GM19240 (cell line): ENCODE results near the gene AKR1D1.
"Not testable (repeated sequence)": the region's sequence is repeated elsewhere in the genome, so short reads cannot be mapped to it uniquely, and the experiment has no call there.

ENCODE experiments used
- DNase-seq: peaks from one replicate; pipeline ENCODE4 v3.0.0; 2011; ENCODE audit warnings: low spot score; ENCODE audit not compliant: insufficient read length

Gene AKR1D1, protein sequence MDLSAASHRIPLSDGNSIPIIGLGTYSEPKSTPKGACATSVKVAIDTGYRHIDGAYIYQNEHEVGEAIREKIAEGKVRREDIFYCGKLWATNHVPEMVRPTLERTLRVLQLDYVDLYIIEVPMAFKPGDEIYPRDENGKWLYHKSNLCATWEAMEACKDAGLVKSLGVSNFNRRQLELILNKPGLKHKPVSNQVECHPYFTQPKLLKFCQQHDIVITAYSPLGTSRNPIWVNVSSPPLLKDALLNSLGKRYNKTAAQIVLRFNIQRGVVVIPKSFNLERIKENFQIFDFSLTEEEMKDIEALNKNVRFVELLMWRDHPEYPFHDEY

DNA sequence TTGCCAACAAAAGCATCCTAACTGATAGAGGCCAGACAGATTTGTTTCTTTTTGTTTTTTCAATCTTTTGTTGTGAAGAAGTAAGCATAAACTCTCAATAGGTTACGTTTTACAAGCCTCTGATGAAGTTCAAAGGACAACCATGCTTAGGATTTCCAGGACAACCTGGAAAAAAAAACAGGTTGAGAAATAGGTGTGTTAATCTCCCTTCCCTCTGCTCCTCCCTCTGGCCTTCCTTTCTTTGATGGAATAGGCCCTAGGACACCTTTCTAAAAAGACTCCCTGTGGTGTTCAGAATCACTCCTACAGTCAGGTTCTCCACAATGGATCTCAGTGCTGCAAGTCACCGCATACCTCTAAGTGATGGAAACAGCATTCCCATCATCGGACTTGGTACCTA is at the start of gene AKR1D1:
Gene AKR1D1 (plus strand): TSS at position 264 of the 400 bp plus-strand sequence. CDS start 60 bp downstream, at position 324.
- DNase-seq = no peak

DNA sequence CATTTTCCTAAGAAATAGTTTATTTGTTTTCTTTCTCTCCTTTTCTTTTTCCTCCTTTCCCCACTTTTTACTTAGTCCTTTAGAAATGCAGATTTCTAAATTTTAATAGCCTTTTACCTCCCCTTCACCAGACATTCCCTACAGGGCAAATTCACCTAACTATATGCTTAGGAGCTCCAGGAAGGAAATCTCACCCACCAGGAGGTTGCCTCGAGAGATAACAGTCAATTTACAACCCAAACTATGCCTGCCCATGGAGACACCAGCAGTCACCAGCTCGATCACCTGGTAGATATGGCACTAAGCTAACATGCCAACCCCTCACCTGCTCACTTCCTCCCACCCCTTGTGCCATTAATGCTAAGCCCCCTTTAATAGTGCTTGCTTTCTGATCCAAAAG is 49.2 kb upstream of the AKR1D1 start:
- no peak for DNase-seq

DNA sequence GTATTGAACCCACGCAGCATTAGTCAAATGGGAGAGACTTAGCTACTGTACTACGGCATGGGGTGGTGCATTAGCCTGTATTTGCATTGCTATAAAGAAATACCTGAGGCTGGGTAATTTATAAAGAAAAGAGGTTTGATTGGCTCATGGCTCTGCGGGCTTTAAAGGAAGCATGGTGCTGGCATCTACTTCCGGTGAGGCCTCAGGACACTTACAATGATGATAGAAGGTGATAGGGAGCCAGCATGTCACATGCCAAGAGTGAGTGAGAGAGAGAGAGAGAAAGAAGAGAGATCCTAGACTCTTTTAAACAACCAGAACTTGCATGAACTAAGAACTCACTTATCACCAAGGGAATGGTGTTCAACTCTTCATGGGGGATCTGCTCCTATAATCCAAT is 47.1 kb upstream of the AKR1D1 start:
- DNase-seq = no peak

DNA sequence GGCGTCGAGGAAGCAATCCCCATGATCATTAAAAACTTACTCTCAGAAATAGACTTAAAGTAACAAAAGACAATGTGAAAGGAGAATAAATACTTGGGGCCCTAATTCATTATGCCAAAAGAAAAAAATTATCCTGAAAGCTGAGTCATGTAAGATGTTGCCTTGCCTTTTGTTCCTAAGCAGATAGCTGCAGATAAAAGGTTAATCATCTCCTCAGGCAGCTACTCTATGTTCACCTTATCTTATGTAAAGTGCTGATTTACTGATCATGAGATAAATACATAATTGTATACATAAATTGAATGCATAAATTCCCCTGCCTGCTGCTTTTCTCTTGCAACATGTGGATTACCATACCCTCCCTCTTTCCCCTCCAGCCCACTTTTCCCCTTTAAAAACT is 46.3 kb upstream of the AKR1D1 start:
- DNase-seq = no peak

DNA sequence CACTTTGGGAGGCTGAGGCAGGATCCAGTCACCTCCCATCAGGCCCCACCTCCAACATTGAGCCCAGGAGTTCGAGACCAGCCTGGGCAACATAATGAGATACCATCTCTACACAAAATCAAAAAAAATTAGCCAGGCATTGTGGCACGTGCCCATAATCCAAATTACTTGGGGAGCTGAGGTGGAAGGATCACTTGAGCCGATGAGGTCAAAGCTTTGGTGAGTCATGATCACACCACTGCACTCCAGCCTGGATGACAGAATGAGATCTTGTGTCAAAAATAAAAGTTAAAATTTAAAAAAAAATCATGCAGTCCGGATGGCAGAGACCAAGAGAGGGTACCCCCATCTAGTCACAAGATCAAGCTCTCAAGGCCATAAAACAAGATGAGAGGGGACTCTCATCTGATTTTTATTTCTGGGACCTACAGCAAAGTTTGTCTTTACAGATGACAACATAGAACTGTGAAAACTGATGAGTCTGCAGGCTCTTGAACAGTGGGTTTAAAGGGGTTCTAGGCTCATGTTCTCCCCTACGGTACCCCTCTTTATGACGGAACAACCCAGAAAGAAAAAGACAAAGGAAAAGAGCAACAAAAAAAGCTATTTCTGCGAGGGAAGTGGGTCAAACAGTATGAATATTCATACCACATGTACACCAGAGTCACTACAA is 45.4 kb upstream of the AKR1D1 start:
- DNase-seq = no peak

DNA sequence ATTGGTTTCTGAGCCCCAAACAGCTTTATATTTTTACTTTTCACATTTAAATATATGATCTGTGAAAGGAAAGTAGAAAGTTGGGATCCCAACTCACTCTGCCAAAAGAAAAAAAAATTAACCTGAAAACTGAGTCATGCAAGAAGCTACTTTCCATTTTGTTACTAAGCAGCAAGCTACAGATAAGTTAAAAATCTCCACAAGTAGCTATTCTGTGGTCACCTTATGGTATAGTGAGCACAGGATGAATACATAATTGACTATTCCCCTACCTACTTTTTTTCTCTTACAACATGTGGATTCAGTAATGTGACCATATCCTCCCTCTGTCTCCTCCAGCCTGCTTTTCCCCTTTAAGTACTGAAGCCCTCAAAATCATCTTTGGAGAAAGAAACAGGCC is 44.1 kb upstream of the AKR1D1 start:
- DNase-seq = no peak

DNA sequence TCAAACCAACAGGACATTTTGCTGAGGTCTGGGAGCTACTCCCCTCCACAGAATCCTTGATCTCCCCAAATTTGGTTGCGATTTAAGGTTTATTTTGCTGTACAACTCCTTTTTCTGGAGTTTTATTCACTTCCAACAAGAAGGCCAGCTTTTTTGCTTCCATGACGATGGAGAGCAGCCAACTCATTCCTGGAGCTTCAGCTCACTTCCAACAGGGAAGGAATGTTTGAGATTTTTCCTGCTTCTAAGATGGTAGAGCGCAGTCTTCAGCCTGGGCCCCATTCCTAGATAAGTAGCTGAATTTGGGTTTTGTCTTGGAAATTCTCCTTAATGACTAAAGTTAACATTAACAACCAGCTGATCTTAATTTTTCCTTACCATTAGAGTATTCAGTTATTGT is 43.5 kb upstream of the AKR1D1 start:
- no peak for DNase-seq

DNA sequence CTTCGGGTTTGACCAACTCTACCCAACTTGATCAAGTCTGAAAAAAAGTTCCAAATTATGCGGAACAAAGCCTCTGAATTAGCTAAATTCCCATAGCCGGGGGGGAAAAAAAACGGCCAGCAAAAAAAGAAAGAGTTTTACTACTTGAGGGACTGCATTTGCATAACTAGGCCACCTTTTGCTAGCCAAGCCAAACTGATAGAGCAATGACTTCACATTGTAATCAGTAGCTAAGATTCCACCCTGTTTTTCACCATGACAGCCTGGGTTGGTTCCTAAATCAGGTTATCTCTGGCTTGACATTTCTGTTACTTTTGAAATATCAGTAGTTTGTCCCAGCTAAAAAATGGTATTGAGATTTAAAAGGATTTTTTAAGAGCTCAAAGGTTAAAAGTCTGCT is 43.0 kb upstream of the AKR1D1 start:
- DNase-seq = no peak

DNA sequence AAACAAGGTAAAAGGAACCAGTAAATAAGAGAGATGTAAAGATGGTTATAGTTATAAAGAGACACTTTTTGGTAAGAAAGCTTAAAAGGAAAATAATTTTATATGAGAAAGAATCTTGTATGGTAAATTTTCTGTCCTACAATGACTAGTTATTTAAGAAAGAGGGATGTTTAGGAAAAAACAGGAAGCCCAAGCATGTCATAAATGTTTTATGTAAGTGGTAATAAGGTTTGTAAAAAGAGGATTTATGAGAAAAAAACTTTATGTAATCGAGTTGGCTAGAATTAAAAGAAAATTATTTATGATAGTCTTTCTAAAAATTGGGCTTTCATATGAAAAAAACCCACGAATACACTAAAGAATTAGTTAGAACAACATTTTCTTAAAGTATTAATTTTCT is 40.1 kb upstream of the AKR1D1 start:
- DNase-seq = no peak

DNA sequence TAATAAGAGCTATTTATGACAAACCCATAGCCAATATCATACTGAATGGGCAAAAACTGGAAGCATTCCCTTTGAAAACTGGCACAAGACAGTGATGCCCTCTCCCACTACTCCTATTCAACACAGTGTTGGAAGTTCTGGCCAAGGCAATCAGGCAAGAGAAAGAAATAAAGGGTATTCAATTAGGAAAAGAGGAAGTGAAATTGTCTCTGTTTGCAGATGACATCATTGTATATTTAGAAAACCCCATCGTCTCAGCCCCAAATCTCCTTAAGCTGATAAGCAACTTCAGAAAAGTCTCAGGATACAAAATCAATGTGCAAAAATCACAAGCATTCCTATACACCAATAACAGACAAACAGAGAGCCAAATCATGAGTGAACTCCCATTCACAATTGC is 36.2 kb upstream of the AKR1D1 start:
- DNase-seq = not testable (repeated sequence)

DNA sequence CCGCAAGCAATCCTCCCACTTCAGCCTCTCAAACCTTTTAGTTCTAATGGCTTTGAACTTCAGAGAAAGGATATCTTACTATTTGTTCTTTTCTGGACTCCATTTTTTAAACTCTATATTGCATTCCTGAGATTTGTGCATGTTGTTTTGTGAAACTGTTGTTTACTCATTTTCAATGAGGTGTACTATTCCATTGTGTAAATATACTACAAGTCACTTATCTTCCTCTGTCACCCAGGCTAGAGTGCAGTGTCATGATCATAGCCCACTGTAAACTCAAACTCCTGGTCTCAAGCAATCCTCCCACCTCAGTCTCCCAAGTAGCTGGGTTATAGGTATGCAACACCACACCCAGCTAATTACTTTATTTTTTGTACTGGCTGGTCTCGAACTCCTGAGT is 31.4 kb upstream of the AKR1D1 start:
- no peak for DNase-seq

DNA sequence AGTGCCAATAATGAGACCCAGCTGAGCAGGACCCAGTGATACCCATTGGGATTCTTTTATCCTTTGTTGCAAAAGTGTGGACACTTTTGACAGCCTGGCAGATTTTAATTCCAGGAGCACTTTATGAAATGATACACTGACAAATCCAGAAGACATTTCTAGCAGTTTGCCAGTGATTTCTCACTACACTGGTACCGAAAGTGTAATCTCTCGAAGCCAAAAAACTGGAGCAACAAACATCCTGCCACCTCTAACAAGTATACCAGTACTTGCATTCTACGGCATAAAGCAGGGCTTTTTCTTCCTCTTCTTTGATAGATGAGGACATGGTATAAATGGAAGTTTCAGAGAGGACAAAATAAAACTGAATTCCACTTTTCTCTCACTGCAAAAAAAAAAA is 28.4 kb upstream of the AKR1D1 start:
- DNase-seq = no peak

DNA sequence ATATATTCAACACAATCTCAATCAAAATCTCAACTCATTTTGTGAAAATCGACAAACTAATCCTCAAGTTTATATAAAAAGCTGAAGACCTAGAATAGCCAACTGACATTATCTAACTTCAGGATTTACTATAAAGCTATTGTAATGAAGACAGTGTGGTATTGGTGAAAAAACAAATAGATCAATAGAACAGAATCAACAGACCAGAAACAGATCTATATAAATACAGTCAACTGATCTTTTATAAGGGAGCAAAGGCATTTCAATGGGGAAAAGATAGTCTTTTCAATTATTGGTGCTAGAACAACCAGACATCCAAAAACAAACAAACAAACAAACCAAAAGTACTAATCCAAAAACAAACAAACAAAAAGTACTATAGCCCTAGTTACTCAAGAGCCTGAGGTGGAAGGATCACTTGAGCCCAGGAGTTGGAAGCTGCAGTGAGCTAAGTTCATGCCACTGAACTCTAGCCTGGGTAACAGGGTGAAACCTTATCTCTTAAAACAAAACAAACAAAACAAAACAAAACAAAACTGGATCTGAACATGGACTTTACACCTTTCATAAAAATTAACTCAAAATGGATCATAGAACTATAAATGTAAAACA is 26.6 kb upstream of the AKR1D1 start:
- DNase-seq = no peak

DNA sequence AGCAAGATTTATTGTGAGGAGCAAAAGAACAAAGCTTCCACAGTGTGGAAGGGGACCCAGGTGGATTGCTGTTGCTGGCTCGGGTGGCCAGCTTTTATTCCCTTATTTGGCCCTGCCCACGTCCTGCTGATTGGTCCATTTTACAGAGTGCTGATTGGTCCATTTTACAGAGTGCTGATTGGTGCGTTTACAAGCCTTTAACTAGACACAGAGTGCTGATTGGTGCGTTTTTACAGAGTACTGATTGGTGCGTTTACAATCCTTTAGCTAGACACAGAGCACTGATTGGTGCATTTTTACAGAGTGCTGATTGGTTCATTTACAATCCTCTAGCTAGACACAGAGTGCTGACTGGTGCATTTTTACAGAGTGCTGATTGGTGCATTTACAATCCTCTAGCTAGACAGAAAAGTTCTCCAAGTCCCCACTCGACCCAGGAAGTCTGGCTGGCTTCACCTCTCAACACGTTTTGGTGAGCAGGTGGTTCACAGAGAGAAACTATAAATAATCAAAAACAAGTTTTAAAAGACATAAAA is 24.5 kb upstream of the AKR1D1 start:
- DNase-seq = not testable (repeated sequence)

DNA sequence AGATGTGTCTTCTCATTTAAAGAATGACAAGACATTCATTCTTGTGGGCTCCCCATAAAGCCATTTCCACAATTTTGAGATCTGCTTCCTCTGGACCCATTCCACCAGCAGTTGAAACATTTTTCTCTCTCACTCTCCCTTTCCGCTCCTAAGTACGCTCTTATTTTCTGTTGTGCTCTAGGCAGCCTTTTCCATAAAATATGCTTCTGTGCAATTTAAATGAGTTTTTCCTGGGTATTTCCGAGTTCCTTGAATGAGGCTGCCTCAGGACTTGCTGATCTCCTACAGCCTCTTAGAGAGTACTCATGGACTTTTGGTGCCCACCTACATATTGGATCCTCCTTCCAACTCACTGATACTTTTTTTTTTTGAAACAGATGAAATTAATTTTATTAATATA is 23.6 kb upstream of the AKR1D1 start:
- DNase-seq = no peak

DNA sequence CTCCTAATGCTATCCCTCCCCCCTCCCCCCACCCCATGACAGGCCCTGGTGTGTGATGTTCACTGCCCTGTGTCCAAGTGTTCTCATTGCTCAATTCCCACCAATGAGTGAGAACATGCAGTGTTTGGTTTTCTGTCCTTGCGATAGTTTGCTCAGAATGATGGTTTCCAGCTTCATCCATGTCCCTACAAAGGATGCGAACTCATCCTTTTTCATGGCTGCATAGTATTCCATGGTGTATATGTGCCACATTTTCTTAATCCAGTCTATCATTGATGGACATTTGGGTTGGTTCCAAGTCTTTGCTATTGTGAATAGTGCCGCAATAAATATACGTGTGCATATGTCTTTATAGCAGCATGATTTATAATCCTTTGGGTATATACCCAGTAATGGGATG is 20.6 kb upstream of the AKR1D1 start:
- DNase-seq = not testable (repeated sequence)

DNA sequence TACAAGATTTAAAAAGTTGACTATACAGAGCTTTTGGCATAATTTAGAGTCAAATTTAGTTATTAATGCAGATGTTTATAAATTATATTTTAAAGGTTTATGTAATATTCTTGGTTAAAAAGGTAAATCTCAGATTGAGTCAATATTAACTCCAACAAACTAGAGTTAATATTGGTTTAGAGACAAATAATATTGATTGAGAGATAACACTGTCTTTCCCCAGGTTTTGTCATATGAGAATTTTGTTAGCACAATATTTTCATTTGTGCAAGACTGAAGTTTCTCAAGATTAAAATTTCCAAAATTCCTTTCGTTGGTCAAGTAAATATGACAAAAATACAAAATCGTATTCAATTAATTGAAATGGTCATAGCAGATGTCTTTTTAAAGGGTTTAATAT is 12.9 kb upstream of the AKR1D1 start:
- no peak for DNase-seq

DNA sequence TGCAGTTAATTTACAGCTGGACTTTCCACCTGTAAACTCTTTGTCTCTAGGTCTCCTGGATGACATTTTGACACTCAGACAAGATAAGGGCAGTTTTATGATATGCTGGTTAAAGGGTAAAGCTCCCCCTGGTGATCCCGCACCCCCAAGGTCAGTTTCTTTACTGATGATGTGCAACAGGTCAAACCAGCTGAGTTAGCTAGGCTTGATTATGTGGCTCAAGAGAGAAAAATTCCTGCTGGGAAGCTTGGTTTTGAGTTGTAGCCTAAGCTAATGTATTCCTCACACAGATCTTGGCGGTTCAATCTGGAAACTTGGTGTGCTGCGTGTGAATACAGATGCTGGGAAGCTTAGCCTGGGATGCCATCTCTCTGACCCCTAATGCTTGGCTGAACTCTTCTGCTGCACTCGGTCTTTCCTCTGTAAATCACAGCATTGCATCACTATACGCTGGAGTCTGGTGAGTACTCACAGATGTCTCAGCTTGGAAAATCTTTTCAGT is 11.4 kb upstream of the AKR1D1 start:
- DNase-seq = no peak

DNA sequence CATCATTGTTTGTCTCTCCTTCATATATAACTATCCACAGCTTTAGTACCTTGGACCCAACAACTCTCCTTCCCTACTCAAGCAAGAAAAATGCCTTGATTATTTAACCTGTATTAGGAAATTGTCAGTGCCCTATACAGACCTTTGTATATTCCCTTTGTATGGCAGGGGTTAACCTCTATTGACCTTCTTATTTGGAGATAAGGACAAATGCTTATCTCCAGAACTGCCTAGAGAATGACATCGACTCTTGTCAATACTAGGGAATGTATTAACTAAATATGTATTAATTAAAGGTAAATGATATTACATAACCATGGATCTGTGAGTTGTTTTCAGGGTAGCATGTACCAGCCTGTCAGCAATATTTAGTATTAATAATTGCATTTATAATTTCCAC is 10.4 kb upstream of the AKR1D1 start:
- DNase-seq = no peak

DNA sequence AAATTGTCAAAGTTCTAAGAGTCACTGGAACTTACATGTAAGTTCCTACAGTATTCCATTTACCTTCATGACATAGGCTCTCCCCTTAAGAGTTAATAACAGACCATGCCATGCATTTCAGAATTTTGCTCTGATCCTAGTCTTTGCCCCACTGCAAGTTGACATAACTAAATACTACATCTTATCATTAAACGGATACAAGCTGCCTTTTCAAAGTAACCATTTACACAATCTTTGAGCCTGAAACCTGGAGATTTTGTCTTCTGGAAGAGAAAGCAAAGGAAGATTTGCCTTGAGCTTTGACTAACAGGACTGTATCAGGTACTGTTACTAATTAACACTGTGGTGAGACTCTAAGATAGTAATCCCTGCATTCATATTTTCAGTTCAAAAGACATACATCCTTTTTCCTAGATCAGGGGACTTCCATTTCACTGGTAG is 9.3 kb upstream of the AKR1D1 start:
- no peak for DNase-seq

DNA sequence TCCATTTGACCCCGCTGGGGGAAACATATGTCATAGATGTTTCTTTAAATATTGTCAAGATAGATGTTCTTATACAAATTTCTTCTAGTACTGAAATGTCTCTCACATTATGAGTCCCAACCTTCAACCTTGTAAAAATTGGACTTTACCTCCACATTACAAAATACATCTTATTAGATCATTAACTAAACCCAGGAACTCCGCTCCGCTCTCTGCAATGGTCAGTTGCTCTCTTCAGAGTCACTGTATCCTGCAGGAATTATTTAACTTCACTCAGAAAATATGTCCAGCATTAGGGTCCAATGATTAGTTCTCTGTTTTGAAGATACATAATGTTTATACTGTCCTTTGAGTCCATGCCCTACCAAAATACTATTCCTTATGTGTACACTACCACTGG is 8.5 kb upstream of the AKR1D1 start:
- DNase-seq = no peak

DNA sequence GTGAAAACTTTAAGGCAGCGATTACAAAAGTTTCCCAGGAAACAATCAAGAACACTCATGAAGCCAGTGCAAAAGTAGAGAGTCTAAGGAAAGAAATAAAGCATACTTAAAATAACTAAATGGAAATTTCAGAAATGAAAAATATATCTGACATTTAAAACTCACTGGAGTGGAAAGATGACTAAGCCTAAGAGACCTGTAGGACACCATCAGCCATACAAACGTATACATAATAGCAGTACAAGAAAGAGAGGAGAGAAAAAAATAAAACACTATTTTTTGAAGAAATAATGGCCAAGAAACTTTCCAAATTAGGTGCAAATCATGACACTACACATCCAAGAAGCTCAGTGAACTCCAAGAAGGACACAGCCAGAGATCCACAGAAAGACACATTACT is 5.4 kb upstream of the AKR1D1 start:
- no peak for DNase-seq
